NCI-H1092 (cell line): ENCODE measurements around the gene HOXD1.

Experiments
- DNase-seq: peaks from one replicate; lab custom pipeline; 2025; lab: John Stamatoyannopoulos, UW

Gene HOXD1

DNA sequence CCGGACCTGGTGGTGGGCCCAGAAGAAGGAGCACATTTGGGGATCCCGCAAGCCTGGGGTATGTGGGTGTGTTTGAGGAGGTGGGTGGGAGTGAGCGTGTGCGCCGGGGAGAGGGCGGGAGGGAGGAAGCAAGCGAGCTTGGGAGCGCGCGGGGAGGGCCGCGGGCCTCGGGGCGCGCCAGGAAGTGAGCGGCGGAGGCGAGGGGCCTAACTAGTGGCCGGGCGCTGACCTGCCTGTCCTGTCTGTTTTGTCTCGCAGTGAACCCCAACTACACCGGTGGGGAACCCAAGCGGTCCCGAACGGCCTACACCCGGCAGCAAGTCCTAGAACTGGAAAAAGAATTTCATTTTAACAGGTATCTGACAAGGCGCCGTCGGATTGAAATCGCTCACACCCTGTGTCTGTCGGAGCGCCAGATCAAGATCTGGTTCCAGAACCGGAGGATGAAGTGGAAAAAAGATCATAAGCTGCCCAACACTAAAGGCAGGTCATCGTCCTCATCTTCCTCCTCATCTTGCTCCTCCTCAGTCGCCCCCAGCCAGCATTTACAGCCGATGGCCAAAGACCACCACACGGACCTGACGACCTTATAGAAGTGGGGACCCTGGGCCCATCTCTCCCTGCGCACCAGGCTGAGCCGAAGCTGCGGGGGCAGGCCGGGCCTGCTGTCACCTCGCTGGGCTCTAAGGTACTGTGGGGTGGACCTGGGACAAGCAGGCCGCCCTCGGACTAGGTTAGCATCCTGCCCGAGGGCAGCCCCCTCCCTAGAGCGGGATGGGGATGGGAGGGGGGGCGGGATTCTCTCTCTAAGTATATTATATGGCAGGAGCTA is 35.9 kb upstream of the HOXD1 start:
- DNase-seq = no peak

DNA sequence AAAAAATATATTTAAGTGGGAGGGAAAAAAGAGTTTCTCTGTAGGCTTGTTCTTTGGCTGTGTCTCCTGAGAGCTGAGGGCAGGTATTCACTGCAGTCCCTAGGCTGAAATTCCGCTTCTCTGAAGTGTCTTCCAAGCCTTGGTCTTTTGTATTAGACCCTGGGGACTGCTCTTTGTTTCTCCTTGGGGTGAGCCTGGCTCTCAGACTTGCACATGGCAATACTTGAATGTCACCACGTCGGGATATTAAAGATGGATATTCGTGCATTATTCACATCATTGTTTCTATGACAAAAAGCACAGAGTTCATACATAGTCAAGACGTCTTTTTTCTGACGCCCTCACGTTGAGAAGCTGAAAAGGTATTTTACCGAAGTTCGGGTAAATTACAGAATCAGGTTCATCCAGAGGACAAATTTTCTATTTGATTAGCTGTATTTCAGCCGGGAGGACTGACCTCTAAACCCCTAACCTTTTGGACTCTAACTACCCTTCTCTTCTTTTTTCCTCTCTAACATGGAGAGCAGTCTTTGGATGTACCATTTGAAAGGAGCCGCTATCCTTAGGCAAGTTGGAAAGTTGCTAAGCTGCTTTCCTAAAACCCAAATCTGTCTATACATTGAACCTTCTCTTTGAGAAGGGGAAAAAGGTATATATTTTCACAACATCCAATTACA is 33.8 kb upstream of the HOXD1 start:
- DNase-seq = no peak

DNA sequence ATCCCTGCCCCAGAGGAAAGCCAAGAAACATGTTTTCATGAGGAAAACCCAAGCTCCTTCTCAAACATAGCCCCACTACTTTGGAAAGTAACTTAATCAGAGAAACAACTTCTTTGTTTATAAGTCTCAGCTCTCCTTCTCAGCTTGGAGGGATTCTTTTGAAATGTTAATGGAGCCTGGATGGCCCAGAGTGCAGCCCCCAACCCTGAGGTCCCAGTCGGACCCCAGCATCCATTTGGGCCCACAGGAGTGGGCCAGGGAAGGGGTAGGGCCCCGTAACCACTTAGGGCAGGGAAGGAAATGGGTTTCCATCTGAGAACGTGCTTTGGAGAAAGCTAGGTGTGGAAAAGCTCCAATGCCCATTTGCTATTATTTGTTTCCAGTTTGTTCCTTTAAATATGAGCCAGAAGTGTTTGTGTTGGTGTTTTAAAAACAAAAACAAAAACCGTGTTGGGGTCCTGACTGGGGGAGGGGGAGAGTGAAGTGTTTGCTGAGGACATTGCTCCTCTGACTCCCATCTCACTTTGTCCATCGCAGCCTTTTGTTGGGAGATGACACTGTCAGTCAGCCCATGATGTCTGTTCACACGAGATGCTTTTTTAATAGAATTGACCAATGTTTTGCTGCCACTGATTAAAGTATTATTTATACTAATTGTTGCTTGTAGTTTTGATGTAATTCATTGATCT is 33.0 kb upstream of the HOXD1 start:
- no peak for DNase-seq

DNA sequence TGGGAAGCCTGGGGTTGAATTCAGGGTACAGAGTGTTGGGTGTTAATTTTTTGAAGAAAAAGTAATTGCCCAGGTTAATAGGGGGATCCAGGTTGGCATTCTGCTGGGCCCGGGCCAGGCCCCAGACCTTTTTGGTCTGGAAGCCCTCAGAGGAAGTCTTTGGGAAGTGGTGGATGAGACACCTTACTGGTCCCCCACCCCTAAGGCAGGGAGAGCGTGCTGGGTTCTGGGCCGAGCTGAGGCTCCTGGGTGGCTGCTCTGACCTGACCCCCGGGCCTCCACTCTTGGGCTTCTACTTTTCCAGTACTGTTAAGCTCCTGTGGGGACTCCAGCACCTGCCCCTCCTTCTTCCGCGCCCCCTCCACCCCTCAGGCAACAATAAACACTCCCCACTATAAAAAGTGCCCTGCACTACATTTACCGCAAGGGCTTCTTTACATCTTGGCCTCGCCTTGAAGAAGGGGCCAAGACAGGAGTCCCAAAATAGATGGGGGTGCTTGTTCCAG is 32.1 kb upstream of the HOXD1 start:
- no peak for DNase-seq

DNA sequence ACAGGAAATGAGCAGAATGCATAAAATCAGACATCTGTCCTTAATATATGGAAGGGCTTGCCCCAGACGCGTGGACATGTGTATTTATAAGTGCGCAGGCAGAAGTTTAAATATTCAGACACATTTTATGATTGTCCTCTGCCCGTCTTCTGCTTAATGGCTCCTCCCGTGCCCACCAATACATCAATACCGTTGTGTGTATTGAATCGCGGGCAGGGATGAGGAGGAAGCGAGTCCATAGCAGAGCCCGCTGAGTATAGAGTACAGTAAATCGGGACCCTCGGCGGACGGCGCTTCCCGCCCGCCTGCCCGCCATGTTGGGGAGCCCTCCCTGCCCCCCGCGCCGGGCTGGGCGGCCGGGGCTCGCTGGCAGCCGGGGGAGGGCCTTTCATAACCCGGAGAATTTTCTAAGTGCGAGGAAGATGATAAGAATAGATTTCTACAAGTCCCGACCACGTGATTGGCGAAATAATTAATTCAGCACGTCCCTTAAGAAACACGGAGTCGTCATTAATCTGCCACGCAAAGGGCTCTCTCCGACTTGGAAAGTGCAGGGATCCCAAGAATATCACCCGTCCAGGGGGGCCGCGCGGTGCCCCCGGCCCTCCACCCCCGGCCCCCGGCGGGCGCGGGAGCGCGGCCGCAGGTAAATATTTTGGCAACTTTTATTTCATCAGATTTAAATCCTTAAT is 31.5 kb upstream of the HOXD1 start, which contains the start of gene HOXD3:
TSS of gene HOXD3 (plus strand) at position 501 of the 692 bp plus-strand sequence. CDS start 11,808 bp downstream, outside the sequence.
- DNase-seq = no peak

DNA sequence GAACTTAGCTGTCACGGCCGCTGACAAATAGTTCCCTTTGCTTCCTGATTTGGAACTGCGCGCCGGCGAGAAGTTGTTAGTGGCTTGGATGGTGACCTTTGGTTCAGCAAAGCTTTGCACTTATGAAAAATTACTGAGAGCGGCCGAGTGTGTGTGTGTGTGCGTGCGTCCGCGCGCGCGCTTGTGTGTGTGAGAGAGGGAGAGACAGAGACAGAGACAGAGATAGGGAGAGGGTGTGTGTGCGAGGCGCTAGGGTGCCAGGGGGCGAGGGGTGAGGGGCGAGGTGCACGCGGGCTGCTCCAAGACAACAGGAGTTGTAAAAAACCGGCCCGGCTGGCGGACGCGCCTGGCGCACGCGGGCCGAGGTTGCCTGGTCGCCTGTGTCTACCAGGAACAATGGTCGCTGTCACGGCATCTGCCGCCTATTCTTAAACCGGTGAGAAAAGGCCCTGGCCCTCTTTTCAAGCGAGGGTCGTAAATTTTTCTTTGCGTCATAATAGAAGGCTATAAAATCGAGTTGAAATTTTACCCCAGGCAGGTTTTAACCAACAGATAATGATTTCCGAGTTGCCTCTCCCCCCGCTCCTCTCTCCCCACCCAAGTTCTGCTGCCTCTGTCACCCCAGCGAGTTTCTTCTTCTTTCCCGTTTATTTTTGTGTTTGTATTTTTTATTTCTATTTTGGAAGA is 30.8 kb upstream of the HOXD1 start:
- peak; percentile 63 for DNase-seq

DNA sequence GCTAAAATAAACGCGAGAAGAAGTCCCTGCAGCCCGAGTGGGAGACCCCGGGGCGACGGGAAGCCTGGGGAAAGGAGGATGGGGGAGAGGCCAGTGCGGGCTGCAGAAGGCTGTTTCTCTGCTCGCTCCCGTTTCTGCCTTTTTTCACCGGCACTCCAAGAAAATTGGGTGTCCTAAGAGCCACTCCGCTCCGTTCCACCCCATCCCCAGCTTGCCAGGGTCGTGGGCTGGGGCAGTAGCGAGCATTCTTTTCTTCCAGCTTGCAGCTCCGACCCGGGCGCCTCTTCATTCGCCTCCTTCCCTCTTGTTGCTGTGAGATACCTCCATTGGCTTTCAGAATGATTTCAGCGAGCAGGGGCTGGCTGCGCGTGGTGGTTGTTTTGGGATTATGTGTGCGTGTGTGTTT is 30.3 kb upstream of the HOXD1 start:
- DNase-seq = no peak

DNA sequence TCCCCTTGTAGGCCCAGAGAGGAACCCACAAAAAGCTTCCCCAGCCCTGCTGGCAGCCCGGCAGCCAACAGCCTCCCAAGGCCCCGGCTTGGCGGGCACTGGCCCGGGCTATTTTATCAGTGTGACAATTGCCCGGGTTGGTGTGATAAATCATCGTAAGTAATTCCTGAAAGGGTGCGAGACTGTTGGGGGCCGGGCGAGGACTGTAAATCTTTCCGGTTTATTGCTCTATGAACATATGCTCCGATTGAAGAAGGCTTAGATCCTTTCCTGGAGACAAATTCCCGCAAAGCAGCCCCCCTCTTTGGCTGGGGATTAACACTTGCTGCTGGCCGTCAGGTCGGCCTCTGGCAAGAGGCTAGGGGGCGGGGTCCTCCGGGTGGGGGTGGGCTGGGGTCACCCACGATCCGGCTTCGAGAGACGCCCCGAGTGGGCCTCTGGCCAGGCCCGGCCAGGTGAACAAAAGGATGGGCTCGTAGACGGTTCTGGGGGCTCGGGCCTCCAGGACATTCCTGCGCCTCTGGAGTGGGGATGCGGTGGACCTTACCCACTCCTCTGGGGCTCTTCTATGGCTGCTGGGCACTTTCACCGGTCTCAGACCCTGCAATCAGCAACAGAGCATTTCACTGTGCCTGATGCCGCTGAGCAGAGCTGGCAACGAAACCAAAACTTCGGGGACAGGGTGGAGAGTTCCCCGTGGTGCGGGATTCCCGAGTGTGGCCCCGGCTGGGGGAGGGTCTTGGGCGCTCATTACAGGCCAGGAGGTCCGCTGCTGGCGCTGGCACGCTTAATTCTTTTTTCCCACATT is 29.4 kb upstream of the HOXD1 start:
- no peak for DNase-seq

DNA sequence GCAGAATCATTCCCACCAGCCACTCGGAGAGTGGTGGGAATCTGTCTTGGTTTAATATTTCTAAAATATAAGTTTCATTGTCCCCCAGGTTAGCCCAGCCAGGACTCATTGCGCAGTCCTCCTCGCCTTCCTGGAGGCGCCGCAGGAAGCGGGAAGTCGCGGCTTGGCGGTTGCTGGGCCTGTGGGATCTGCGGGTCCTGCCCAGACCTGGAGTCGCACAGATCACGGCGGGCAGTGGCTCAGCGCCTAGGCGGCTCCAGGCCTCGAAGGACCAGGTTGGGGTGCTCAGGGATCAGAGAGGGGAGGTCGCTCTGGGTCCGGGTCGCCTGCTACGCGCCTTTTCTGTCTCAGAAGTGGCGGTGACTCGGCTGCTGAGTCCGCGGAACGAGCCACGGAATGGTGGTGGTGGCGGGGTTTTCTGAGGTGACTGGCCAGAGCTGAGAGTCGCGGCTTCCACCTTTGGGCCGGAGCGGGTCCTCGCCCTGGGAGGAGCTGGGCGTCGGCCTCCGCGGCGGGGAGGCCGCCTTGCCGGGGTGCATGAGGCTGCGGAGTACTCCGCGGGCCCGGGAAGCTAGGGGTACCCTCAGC is 28.7 kb upstream of the HOXD1 start:
- no peak for DNase-seq

DNA sequence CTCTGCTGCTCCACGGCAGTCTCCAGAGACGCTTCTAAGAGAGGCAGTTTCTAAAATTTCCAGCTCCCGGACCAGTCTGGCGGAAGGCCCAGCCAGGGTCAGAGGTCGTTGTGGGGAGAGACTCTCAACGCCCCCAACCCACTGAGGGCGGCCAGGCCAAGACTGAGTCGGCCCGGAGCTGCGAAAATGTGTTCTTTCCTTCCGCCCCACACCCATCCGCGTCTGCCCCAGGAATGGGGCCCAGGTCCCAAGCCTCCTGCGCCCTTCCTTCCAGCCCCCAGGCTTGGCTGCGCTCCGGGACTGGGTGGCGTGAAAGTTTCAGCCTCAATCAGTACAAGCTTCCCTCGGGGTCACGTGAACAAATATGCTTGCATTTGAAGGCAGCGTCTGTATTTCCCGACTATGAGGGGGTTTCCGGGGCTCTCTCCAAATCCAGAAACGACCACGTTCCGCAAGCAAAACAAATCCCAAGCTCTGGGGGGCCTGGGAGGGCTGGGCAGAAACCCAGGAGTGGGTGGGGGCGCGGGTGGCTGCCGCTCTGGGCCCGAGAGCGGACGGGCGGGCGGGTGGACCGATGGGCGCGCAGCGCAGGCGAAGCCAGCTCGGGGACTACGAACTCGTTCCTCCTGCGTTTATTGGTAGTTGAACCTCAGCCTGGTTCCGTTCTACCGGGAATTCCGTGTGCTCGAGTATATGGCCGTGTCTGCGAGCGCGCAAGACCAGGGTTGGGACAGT is 28.1 kb upstream of the HOXD1 start:
- DNase-seq = no peak

DNA sequence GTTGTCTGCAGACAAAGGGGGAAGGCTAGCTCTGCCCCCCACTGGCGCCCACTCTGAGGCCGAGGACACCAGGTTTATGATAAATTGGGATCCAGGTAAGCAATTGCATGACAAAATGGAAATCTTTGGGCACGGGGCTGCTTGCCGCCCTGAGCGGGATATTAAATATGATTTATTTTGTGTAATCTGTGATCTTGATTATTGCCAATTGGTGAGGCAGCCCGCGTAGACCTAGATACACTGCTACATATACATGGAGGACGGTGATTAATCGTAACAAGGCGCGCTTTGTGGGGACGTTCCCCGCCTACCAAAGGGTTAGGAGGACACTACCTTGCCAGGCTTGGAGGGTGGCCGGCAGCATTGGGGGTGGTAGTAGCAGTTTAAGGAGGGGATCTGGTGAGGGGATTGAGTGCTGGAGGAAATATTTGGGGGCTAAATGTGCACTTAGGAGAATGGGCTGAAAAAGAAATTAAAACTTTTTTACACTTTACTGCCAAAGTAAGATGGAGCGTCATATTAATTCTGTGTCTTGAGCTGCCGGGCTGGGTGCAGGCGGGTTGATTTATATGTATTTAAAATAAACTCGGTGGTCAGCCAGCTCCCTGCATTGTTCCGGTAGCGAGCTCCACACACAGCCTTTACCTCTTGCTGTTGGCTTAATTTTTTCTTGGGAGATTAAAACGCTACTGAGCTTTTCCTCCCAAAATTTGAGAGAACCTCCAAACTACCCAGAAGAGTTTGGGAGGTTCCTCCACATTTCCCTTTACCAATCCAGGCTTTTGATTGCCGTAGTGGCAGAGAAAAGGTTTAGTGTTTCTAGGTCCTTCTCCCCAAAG is 27.3 kb upstream of the HOXD1 start:
- DNase-seq = no peak

DNA sequence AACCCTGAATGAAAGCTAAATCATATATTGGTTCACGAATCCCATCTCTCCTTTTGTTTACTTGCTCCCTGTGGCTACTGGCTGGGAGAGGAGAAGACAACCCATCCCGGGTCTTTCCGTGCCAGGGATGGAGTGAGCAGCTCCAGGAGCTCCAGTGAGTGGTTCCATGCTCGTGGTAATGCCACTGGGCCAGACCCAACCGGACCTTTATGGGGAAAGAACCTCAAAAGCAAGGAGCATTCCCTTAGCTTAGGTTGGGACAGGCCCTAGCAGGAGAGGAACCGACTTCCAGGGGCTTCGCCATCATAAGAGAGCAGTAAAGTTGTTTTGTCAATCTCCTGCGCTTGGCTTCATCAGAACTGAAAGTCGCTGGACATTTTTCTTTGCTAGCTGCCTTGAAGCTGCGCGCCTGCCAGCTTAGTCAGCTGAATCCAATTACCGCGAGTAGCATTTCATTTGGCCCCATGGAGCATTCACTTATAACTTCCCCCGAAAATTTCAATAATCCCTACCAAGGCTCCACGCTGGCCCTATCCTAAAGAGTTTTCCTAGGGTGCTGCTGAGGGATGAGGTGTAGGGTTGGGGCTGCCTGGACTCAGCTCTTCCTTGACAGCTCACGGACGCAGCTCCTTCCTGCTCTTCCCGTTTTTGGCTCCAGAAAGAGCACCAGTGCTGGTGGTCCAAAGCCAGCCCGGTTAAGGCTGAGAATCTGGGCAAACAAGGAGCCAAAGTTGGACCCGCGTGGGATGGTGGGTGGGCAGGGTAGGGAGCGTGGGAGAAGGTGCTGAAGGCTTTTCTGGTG is 26.4 kb upstream of the HOXD1 start:
- no peak for DNase-seq

DNA sequence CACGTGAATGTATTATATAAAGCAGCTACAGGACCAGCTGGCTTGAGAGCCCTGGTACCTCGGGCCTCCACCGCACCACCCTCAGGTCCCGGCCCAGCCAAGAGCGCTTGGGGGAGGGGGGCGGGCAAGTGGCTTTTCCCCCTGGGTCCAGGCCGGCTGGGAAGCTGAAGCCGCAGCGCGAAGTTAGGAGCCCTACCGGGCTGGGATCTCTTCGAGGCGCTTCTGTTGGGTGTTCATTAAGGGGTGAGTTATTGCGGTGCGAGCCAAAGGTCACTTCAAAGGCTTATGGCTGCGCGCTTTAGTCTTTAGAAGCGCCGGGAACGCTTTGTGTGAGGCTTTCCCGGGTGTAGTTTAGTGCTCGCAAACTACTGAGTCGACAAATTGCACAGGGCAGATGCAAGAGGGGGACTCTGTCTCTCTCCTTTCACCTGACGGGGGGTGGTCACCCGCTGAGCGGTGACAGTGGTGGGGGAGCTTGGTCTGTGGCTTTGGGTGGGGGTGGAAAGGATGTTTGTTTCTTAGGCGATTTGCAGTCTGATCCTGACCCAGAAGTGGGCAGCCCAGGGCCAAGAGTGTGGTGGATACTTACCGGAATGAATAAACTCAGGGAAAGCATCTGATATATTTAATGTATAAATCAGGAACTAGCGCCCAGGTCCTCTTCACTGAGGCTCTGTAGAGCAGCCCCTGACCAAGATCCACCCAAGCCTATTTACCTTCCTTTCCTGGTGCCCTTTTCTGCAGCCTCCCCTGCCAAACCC is 25.4 kb upstream of the HOXD1 start:
- no peak for DNase-seq

DNA sequence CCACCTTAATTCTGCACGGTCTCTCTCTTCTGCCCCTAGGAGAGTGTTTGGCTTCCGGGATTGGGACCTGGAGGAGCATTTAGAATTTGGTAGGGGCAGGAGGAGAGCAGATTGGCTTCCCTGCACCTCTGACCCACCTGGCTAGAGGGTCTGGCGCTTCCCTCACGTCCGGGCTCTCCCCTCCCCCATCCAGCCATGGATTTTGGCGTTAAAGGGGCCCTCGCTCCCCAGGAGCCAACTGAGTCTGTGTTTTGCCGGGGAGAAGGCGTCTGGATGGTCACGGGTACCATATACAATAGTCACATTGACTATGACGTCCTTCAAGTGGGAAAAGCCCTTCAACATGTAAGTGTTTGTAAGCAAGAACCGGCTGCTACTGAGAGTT is 24.8 kb upstream of the HOXD1 start:
- DNase-seq = no peak

DNA sequence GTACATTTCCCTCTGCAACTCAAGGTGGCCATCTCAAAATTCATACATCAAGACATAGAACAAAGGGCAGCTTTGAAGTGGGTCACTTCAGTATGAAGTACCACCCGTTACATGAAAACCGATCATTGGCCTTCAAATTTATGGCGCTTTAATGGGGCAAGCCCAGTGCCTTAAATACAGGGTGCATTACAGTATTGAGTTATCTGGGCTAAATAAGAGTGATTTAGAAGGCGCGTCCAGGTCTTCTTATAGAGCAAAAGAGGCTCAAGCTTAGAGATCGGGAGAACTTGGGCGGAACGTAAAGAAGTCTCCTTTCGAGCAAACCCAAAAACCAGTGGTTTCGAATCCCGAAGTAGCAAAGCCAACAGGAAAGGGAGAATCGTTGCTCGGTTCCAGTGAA is 24.3 kb upstream of the HOXD1 start:
- DNase-seq = no peak

DNA sequence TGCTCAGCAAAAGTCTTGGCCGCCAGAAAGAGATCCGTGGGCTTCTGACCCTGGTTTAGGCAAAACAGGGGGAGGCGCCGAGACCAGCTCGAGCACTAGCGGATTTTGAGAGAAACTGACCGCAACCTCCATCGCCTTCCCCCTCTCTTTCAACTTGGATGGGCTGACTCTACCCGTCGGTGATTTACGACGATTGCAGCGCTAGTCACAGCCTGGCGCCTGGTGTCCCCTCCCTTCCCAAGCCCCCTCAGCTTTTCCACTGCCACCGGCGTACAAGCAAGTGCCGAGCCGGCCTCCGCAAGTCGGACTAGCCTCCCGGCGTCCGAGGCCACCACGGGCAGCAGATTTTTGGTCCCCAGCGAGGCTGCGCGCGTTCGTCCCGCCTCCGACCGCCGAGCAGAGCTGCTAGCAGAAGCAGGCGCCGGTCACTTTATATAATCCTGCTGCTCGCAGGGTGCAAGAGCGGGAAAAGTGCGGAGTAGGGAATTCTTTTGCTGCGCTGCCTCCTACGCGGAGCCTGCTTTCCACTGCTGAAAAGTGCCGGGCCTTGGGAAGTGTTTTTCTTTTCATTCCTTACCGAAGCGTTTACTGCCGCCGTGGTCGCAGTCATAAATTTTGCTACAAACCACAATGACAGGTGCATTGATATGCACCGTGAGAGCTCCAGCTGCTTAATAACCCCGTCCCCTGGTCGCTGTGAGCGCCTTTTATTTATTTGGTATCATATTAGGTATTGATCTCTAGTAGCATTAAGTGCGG is 23.7 kb upstream of the HOXD1 start:
- DNase-seq = no peak
